ENCODE measurements around the gene PDXK. TPM values are rescaled to one million over a fixed set of nuclear protein-coding genes. Genes with fewer than 3 reads are reported as not detected.

The PDXK gene
- polyA plus RNA-seq, 1 experiment, result 129 TPM

DNA sequence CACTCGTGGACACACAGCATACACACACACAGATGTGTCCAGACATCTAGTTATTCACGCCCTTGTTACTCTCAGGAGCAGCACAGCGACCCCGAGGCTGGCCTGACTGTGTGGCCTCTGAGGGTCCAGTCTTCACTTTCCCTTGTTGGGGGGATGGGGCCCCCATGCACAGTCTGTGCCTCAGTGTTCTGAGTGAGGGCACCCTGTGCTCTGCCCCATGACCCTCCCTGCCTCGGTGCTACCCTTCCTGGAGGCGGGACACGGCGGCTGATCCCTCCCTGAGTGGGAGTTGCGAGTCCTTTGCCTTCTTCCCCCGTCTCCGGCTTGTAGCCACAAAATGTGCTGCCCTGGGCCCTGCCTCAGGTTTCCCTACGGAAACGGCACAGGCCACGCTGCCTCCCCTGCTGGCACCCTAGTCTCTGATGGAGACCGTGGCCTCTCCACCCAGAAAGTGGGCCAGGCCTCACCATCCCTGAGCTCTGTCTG is 48.6 kb downstream of the PDXK start:
- no peak for TF ChIP-seq CTCF (IDR thresholded peaks at IDR 0.05; ENCODE audit: low read depth, low read length)
- H3K4me3 ChIP-seq (ENCODE audit: low read depth, low read length), result no peak overlapping the region
- no peaks in the 10 kb centered on the region for H3K27me3 ChIP-seq (ENCODE audit: control insufficient read depth, insufficient read depth, low read length)
- H3K27ac ChIP-seq (ENCODE audit: low read depth, low read length), result no peak overlapping the region
- H3K9me3 ChIP-seq (ENCODE audit: control insufficient read depth, insufficient read depth, low read length), result peaks cover 9% of the 10 kb centered on the region
- ChIA-PET CTCF (no interaction called here), POLR2A (no interaction called here)
- DNase-seq (ENCODE audit: low read depth, low spot score), result no peak

DNA sequence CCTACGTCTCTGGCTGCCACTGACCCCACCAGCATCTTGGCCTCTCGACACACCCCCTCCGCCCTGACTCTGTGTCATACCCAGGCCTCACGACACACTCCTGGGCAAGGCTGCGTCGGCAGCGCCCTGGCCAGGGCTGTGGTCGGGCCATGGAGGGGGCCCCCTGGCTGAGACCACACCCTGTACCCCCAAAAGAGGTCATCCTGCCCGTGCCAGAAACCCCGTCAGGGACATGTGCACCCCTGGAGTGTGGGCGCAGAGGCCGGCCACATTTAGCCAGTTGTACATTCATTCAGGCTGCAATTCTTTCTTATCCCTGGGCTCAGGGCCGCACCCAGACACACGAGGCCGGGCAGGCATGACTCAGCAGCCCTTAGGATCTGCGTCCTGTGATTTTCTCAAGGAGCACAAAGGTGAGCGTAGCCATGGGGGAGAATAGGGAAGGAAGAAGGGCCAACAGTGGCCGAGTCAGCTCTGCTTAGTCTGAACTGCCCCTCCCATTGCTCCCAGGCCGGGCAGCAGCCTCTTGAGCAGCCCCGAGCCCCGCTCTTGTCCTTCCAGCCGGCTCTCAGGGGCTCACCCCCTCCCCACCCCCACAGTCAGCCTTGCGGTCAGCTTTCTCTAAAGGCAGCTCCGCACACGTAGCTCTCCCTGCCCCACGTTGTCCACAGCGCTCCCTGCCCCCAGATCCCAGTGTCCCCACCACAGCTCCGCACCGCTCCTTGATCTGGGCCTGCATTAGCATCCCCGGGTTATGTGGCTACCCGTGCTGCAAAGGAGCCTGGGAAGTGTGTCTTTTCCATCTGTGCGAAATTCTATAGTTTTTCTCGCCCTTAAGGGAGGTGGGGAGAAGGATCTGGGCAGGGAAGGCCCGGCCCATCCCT is 49.3 kb downstream of the PDXK start:
- no peak for TF ChIP-seq CTCF (IDR thresholded peaks at IDR 0.05; ENCODE audit: low read depth, low read length)
- CTCF ChIA-PET, result no interaction called here
- peak; percentile 24 for DNase-seq (ENCODE audit: low read depth, low spot score)
- H3K27me3 ChIP-seq (ENCODE audit: control insufficient read depth, insufficient read depth, low read length), result no peaks in the 10 kb centered on the region
- peak overlapping the region; percentile 61 for H3K27ac ChIP-seq (ENCODE audit: low read depth, low read length)
- no peak overlapping the region for H3K4me3 ChIP-seq (ENCODE audit: low read depth, low read length)
- POLR2A ChIA-PET, result no interaction called here
- H3K9me3 ChIP-seq (ENCODE audit: control insufficient read depth, insufficient read depth, low read length), result peaks cover 4% of the 10 kb centered on the region; the same call in 1 of the 2 replicates

DNA sequence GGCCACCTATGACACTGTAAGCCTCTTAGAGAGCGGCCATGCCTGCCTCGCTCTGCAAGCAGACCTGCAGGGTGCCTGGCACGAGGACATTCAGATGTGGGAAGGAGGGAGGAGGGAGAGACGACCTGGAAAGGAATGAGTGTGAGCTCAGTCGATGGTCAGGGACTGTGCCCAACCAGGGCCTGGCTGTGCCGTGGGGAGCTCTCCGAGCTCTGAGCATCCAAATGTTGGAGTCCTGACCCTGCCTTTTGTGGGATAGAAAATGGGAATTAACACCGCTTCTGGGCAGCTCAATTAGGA is 49.9 kb downstream of the PDXK start:
- no peak for TF ChIP-seq CTCF (IDR thresholded peaks at IDR 0.05; ENCODE audit: low read depth, low read length)
- ChIA-PET POLR2A (no interaction called here), CTCF (no interaction called here)
- Histone ChIP-seq H3K27me3 (ENCODE audit: control insufficient read depth, insufficient read depth, low read length) (no peaks in the 10 kb centered on the region), H3K9me3 (ENCODE audit: control insufficient read depth, insufficient read depth, low read length) (peaks cover 4% of the 10 kb centered on the region; the same call in 1 of the 2 replicates), H3K27ac (ENCODE audit: low read depth, low read length) (peak overlapping the region; percentile 61), H3K4me3 (ENCODE audit: low read depth, low read length) (no peak overlapping the region)
- no peak for DNase-seq (ENCODE audit: low read depth, low spot score)

- Histone ChIP-seq H3K27me3 (ENCODE audit: control insufficient read depth, insufficient read depth, low read length) (no peaks in the 10 kb centered on the region), H3K9me3 (ENCODE audit: control insufficient read depth, insufficient read depth, low read length) (peaks cover 4% of the 10 kb centered on the region; the same call in 1 of the 2 replicates), H3K4me3 (ENCODE audit: low read depth, low read length) (no peak overlapping the region), H3K27ac (ENCODE audit: low read depth, low read length) (no peak overlapping the region)
- ChIA-PET POLR2A (interaction anchor here (0.6 kb wide), 1 partner anchor 143 kb away, joined by 3 read pairs; no protein-coding TSS in a partner anchor), CTCF (no interaction called here)
- DNase-seq (ENCODE audit: low read depth, low spot score), result no peak
- no peak for TF ChIP-seq CTCF (IDR thresholded peaks at IDR 0.05; ENCODE audit: low read depth, low read length)
Measured at GRCh38 chr21:43769325-43769958, 50.5 kb downstream of the PDXK start.

Measured in AG04450 (cell line).